SJCRH30 (cell line): ENCODE results near the gene SORCS2. TPM values are rescaled to one million over a fixed set of nuclear protein-coding genes. Genes with fewer than 3 reads are reported as not detected.

ENCODE experiments used
- DNase-seq, 2 experiments: peaks; one replicate each; pipeline ENCODE4 v3.0.0-alpha.2; 2015 to 2020
- H3K27ac ChIP-seq: fragments of 250-450 bp; sonication (Bioruptor Pico); 2 replicates; pipeline ENCODE4 v1.5.1; 2020; ENCODE audit warnings: mild to moderate bottlenecking, moderate library complexity
- H3K27me3 ChIP-seq: fragments of 250-450 bp; sonication (Bioruptor Pico); 2 replicates; pipeline ENCODE4 v1.5.1; 2020; ENCODE audit warnings: mild to moderate bottlenecking, moderate library complexity
- H3K36me3 ChIP-seq: fragments of 250-450 bp; sonication (Bioruptor Pico); 2 replicates; pipeline ENCODE4 v1.5.1; 2020; ENCODE audit warnings: mild to moderate bottlenecking, moderate library complexity
- H3K4me1 ChIP-seq: fragments of 250-450 bp; sonication (Bioruptor Pico); 2 replicates; pipeline ENCODE4 v1.5.1; 2020; ENCODE audit warnings: mild to moderate bottlenecking, moderate library complexity
- H3K4me3 ChIP-seq: fragments of 250-450 bp; sonication (Bioruptor Pico); 2 replicates; pipeline ENCODE4 v1.5.1; 2020; ENCODE audit warnings: mild to moderate bottlenecking, moderate library complexity
- H3K9me3 ChIP-seq: fragments of 250-450 bp; sonication (Bioruptor Pico); replicated peaks from 2 replicates; pipeline ENCODE4 v1.5.1; 2020; ENCODE audit warnings: mild to moderate bottlenecking, moderate library complexity
- total RNA-seq: library from RNA; depleted of rRNA; stranded (reverse); fragments of >200 nt; shearing (Covaris generic); gene quantifications from 2 replicates; pipeline ENCODE4 v1.2.3, GENCODE V29; 2014

Gene SORCS2
- total RNA-seq, 1 experiment from 2014 or later = 1.4 TPM

GRCh38 chr4:7353846-7354610 lies 161.7 kb downstream of the SORCS2 start:
- no peaks in the 10 kb centered on the region for H3K36me3 ChIP-seq
- no peak overlapping the region for H3K4me3 ChIP-seq
- H3K9me3 ChIP-seq = no peaks in the 10 kb centered on the region
- no peak overlapping the region for H3K27ac ChIP-seq
- DNase-seq = no peak
- H3K27me3 ChIP-seq = no peaks in the 10 kb centered on the region
- H3K4me1 ChIP-seq = no peaks in the 10 kb centered on the region

DNA sequence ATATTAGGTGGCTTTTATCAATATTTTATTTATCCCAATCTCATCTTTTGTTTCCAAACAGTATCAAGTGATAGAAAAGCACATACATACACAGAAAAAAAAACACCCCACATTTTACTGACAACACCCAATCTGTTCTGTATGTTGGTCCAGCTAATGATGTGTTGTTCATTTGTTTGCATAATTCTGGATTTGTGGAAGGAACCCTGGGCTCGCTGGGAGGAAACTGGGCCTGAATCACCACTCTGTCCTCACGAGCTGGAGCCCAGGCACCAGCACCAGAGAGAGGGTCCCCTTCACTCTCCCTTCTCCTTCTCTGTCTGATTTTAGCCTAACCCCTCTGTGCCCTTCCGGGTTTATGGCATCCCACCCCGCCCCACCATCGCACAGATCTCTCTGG lies 162.6 kb downstream of the SORCS2 start:
- DNase-seq = no peak
- no peaks in the 10 kb centered on the region for H3K27me3 ChIP-seq
- H3K9me3 ChIP-seq = no peaks in the 10 kb centered on the region
- no peaks in the 10 kb centered on the region for H3K36me3 ChIP-seq
- no peaks in the 10 kb centered on the region for H3K4me1 ChIP-seq
- H3K27ac ChIP-seq = no peak overlapping the region
- no peak overlapping the region for H3K4me3 ChIP-seq

GRCh38 chr4:7355795-7356194 lies 163.5 kb downstream of the SORCS2 start:
- Histone ChIP-seq H3K27me3 (no peaks in the 10 kb centered on the region), H3K9me3 (no peaks in the 10 kb centered on the region), H3K4me1 (peaks cover under 1% of the 10 kb centered on the region; the same call in 1 of the 2 replicates), H3K27ac (no peak overlapping the region), H3K4me3 (no peak overlapping the region), H3K36me3 (no peaks in the 10 kb centered on the region)
- DNase-seq = no peak

DNA sequence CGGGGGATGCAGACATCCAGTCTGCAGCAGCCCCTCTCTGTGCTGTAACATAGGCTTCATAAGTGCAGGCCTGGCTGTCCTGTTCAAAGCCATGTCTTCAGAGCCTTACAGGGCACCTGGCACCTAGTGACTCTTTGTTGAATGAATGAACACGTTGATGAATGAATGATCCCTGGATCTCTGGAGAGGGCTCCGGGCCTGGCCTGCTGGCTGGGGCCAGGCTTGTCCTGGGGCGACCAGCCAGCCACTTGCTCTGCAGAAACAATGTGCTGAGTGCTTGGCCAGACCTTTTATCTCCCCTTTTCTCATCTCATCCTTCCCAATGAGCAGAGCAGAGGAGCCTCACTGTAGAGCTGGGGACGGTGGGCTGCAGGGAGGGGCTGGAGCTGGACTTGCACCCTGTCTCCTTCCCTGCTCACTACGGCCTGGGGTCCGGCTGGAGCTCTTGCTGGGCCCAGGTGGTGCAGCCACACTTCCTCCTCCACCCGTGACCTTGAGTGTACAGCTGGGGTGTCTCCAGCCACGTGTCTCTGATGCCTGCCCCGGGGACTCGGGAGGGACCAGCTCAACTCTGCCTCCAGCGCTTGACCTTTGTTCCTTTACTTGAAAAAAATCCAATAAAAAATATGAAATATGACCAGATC lies 164.5 kb downstream of the SORCS2 start:
- no peaks in the 10 kb centered on the region for H3K36me3 ChIP-seq
- H3K4me3 ChIP-seq = no peak overlapping the region
- no peaks in the 10 kb centered on the region for H3K27me3 ChIP-seq
- H3K4me1 ChIP-seq = peaks cover 5% of the 10 kb centered on the region; the same call in 1 of the 2 replicates
- H3K9me3 ChIP-seq = no peaks in the 10 kb centered on the region
- no peak for DNase-seq
- no peak overlapping the region for H3K27ac ChIP-seq

- Histone ChIP-seq H3K27me3 (no peaks in the 10 kb centered on the region), H3K4me3 (no peak overlapping the region), H3K4me1 (peaks cover 5% of the 10 kb centered on the region; the same call in 1 of the 2 replicates), H3K27ac (no peak overlapping the region), H3K36me3 (no peaks in the 10 kb centered on the region), H3K9me3 (no peaks in the 10 kb centered on the region)
- no peak for DNase-seq
Observed at GRCh38 chr4:7357323-7357722, 165.0 kb downstream of the SORCS2 start.

GRCh38 chr4:7358100-7358735 lies 165.9 kb downstream of the SORCS2 start:
- Histone ChIP-seq H3K27ac (no peak overlapping the region), H3K4me1 (peaks cover 5% of the 10 kb centered on the region; the same call in 1 of the 2 replicates), H3K36me3 (no peaks in the 10 kb centered on the region), H3K9me3 (no peaks in the 10 kb centered on the region), H3K4me3 (no peak overlapping the region), H3K27me3 (no peaks in the 10 kb centered on the region)
- DNase-seq = peak in 1 of 2 experiments; percentile 32

DNA sequence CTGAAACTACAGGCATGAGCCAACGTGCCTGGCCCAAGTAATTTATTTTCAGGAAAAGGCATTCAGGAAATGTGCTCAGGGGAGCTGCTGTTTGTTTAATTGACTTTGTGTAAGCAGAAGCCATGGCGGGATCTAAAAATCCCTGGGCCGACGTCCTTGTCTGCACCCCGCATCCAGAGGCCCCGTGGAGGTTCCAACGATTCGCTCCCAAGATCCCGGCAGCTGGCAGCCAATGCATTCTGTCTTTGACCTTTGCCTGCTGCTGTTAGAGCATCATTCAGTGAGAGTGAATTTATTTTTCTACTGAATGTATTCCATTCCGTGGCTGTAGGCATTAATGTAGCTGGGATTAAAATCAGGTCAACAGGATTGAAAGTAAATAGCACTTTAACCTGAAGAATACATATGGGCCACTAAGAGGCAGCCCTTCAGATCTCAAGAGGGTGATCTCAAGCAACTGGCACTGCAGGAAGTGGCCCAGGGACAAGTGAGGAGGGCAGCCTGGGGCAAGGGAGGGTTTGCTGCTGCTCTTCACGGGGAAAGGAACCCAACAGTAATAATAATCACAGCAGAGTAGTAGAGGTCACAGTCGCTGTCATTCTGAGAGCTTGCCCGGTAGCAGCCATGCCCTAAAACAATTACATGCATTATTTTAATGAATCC lies 167.2 kb downstream of the SORCS2 start:
- H3K9me3 ChIP-seq = no peaks in the 10 kb centered on the region
- no peak for DNase-seq
- no peak overlapping the region for H3K27ac ChIP-seq
- peaks cover 5% of the 10 kb centered on the region; the same call in 1 of the 2 replicates for H3K4me1 ChIP-seq
- H3K27me3 ChIP-seq = no peaks in the 10 kb centered on the region
- H3K36me3 ChIP-seq = no peaks in the 10 kb centered on the region
- H3K4me3 ChIP-seq = no peak overlapping the region

DNA sequence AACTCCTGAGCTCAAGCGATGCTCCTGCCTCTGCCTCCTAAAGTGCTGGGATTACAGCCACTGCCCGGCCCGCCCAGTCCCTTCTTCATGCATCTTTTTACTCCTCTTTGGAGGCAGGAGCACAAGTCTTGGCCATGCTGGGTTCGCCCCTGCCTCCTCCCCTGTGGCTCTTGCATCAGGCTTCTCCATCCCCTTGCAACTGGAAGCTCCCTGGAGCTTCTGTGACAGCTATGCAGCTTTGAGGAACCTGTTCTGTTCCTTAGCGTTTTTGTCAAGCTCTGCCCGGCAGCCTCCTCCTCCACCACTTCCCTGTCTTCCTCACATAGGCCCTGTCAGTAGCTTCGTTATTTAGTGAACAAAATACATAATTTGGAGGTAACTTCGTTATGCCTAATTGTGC lies 168.5 kb downstream of the SORCS2 start:
- Histone ChIP-seq H3K27me3 (no peaks in the 10 kb centered on the region), H3K36me3 (no peaks in the 10 kb centered on the region), H3K27ac (no peak overlapping the region), H3K4me1 (peaks cover 5% of the 10 kb centered on the region; the same call in 1 of the 2 replicates), H3K9me3 (no peaks in the 10 kb centered on the region), H3K4me3 (no peak overlapping the region)
- no peak for DNase-seq

DNA sequence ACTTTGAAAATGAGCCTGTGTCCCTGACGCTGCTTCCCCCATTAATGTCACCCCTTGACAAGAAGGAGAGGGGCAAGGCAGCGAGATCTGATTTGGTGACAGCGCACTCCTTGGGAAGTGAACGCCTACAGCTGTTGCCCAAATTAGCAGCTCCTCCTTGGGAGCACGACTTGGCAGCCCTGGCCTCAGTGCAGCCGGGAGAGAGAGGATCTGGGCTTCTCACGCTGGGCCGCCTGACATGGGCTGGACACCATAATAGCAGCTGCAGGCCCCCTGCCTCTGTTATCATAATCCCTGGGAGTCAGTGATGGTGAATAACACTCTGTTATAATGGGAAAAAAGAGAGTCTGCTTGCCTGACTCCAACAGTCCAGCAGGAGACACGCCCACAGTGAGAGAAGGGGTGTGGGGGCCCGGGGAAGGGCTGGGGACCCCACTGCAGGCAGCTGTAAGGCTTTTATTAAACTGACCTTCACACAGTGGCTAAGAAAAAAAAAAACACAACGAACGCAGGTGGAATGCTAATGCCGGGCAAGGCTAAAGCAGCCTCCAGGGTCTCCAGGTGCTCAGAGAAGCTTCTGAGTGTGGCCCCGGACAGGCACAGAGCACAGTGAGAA lies 169.1 kb downstream of the SORCS2 start:
- Histone ChIP-seq H3K27me3 (no peaks in the 10 kb centered on the region), H3K27ac (no peak overlapping the region), H3K4me3 (no peak overlapping the region), H3K9me3 (no peaks in the 10 kb centered on the region), H3K36me3 (no peaks in the 10 kb centered on the region), H3K4me1 (peaks cover 5% of the 10 kb centered on the region; the same call in 1 of the 2 replicates)
- peak; percentile 76 to 88 for DNase-seq

DNA sequence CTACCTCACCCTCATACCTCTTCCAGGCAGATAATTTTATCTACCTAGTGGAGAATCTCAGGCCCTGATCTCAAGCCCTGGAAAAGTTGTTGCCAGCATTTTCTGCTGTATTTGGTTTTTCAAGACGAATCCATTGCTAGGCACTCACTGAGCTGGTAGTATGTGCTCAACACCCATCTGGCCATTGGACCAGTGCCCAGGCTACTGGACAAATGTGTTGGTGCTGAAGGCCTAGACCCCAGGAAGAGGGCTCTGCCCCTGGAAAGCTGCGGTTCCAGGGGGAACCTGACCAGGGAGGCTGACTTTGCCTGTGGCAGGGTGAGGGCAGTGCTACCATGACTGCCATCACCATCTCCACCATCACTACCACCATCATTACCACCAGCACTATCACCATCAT lies 170.0 kb downstream of the SORCS2 start:
- Histone ChIP-seq H3K27me3 (peaks cover 3% of the 10 kb centered on the region; the same call in 1 of the 2 replicates), H3K27ac (no peak overlapping the region), H3K9me3 (no peaks in the 10 kb centered on the region), H3K4me3 (no peak overlapping the region), H3K36me3 (no peaks in the 10 kb centered on the region), H3K4me1 (peaks cover 5% of the 10 kb centered on the region; the same call in 1 of the 2 replicates)
- no peak for DNase-seq

- Histone ChIP-seq H3K27ac (no peak overlapping the region), H3K27me3 (peaks cover 3% of the 10 kb centered on the region; the same call in 1 of the 2 replicates), H3K9me3 (no peaks in the 10 kb centered on the region), H3K36me3 (no peaks in the 10 kb centered on the region), H3K4me1 (peaks cover 5% of the 10 kb centered on the region; the same call in 1 of the 2 replicates), H3K4me3 (no peak overlapping the region)
- DNase-seq = no peak
Observed at GRCh38 chr4:7362862-7363430, 170.6 kb downstream of the SORCS2 start.

GRCh38 chr4:7364979-7365378 lies 172.6 kb downstream of the SORCS2 start:
- H3K27me3 ChIP-seq = peaks cover 3% of the 10 kb centered on the region; the same call in 1 of the 2 replicates

GRCh38 chr4:7365462-7366179 lies 173.3 kb downstream of the SORCS2 start:
- DNase-seq = no peak
- Histone ChIP-seq H3K4me1 (peaks cover 5% of the 10 kb centered on the region; the same call in 1 of the 2 replicates), H3K9me3 (no peaks in the 10 kb centered on the region), H3K27ac (no peak overlapping the region), H3K27me3 (peaks cover 3% of the 10 kb centered on the region; the same call in 1 of the 2 replicates), H3K36me3 (no peaks in the 10 kb centered on the region), H3K4me3 (no peak overlapping the region)

More at GRCh38 chr4:7364979-7365378, 172.6 kb downstream of the SORCS2 start:
- no peaks in the 10 kb centered on the region for H3K36me3 ChIP-seq
- H3K27ac ChIP-seq = no peak overlapping the region
- no peak for DNase-seq
- peaks cover 5% of the 10 kb centered on the region; the same call in 1 of the 2 replicates for H3K4me1 ChIP-seq
- H3K4me3 ChIP-seq = no peak overlapping the region
- no peaks in the 10 kb centered on the region for H3K9me3 ChIP-seq
